Subcutaneous abdominal adipose tissue (tissue), 5 donors: ENCODE measurements around the gene CA7.
A peak's percentile ranks its signal among the peaks of the same experiment; 100 is the strongest.
"Not testable (repeated sequence)": the region's sequence is repeated elsewhere in the genome, so short reads cannot be mapped to it uniquely, and the experiment has no call there.

Source experiments
- H3K27ac ChIP-seq: one replicate; pipeline ENCODE4 v1.7.0; 2013; ENCODE audit warnings: low read depth, mild to moderate bottlenecking, inconsistent platforms, low read length, moderate library complexity
- H3K27me3 ChIP-seq, 5 donors: one replicate each; pipeline ENCODE4 v1.7.0; 2013; ENCODE audit warnings: low read length in 5 of 5, inconsistent platforms in 1 of 5; ENCODE audit not compliant: control insufficient read depth in 5 of 5, insufficient read depth in 4 of 5
- H3K36me3 ChIP-seq, 5 donors: one replicate each; pipeline ENCODE4 v1.7.0; 2013; ENCODE audit warnings: low read length in 5 of 5; ENCODE audit not compliant: control insufficient read depth in 5 of 5, insufficient read depth in 5 of 5
- H3K4me1 ChIP-seq, 5 donors: one replicate each; pipeline ENCODE4 v1.7.0; 2013; ENCODE audit warnings: low read length in 5 of 5, mild to moderate bottlenecking in 3 of 5, moderate library complexity in 1 of 5; ENCODE audit not compliant: control insufficient read depth in 5 of 5, insufficient read depth in 5 of 5
- H3K4me3 ChIP-seq, 5 donors: one replicate each; pipeline ENCODE4 v1.7.0; 2013; ENCODE audit warnings: low read length in 5 of 5, low read depth in 1 of 5
- H3K9ac ChIP-seq, 5 donors: one replicate each; pipeline ENCODE4 v1.7.0; 2013; ENCODE audit warnings: low read length in 5 of 5, mild to moderate bottlenecking in 4 of 5, moderate library complexity in 3 of 5
- H3K9me3 ChIP-seq, 5 donors: one replicate each; pipeline ENCODE4 v1.7.0; 2013; ENCODE audit warnings: low read length in 5 of 5; ENCODE audit not compliant: control insufficient read depth in 5 of 5
- donor health status: healthy.
- donor health status: healthy.
- donor health status: healthy.
- donor health status: healthy.
- donor health status: healthy.

The CA7 gene

DNA sequence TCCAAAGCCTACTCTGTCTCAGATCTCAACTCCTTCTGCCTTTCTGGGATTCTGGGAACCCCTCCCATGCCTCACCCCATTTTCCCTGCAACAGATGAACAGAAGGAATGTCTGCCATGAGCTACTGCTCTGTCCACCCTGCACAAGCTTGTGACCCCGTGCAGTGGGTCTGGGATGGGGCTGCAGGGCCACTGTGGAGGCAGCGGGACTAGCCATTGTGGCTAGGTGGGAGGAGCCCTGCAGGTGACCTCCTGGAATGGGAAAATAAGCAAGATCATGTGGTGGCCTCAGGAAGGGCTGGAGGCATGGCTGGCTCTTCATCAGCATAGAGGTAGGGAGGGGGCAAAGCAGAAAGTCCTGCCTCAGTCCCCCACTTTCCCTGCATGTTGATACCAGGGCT, 49.8 kb downstream of the CA7 start:
- H3K9me3 ChIP-seq = no peaks in the 10 kb centered on the region
- H3K9ac ChIP-seq = no peak overlapping the region
- H3K27ac ChIP-seq = no peak overlapping the region
- H3K4me3 ChIP-seq = no peak overlapping the region
- H3K36me3 ChIP-seq = peaks cover 0 to 9% (median 4%) of the 10 kb centered on the region in 5 donors
- H3K4me1 ChIP-seq = peaks cover 0 to 5% (median 0%) of the 10 kb centered on the region in 5 donors
- no peaks in the 10 kb centered on the region for H3K27me3 ChIP-seq

GRCh38 chr16:66894948-66895688, 50.9 kb downstream of the CA7 start:
- H3K36me3 ChIP-seq = peaks cover 0 to 9% (median 4%) of the 10 kb centered on the region in 5 donors
- no peak overlapping the region for H3K4me3 ChIP-seq
- H3K9ac ChIP-seq = no peak overlapping the region
- no peak overlapping the region for H3K27ac ChIP-seq
- no peaks in the 10 kb centered on the region for H3K27me3 ChIP-seq
- no peaks in the 10 kb centered on the region for H3K9me3 ChIP-seq
- H3K4me1 ChIP-seq = peaks cover 3 to 16% (median 9%) of the 10 kb centered on the region in 5 donors

DNA sequence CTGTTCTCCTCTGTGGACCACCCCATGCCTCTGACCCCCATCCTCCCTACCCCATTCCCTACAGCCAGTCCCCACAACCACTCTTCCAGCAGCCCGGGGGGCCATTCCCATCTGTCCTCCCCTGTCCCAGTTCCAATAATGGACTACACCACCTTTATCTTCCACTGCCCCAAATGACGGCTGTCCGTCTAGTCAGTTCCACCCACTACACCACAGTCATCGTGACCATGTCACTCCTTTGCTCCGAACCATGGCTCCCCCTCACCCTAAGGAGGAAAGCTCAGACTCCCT, 51.4 kb downstream of the CA7 start:
- Histone ChIP-seq H3K4me1 (peaks cover 3 to 20% (median 12%) of the 10 kb centered on the region in 5 donors), H3K9me3 (no peaks in the 10 kb centered on the region), H3K36me3 (peaks cover 0 to 9% (median 4%) of the 10 kb centered on the region in 5 donors), H3K9ac (peak overlapping the region in 1 of 5 donors; percentile 1), H3K27me3 (no peaks in the 10 kb centered on the region), H3K27ac (no peak overlapping the region), H3K4me3 (no peak overlapping the region)

DNA sequence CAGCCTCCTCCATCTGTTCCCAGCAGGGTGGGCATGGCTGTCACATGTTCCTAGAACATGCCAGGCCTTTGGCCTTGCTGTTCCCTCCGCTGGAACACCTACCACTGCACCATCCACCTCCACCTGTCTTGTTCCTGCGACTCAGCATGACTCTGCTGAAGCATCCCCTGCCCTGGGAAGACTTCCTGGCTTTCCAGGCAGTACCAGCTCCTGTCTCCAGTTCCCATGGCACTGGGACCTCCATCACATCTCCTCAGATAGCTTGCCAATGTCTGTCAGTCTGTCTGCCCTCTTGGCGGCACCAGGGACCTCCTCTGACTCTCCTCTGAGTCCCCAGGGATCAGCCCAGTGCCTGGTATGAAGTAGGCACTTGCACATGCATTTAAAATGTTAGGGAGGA, 51.8 kb downstream of the CA7 start:
- Histone ChIP-seq H3K27ac (no peak overlapping the region), H3K27me3 (no peaks in the 10 kb centered on the region), H3K9ac (peak overlapping the region in 1 of 5 donors; percentile 1), H3K4me3 (no peak overlapping the region), H3K4me1 (peaks cover 3 to 24% (median 13%) of the 10 kb centered on the region in 5 donors), H3K9me3 (no peaks in the 10 kb centered on the region), H3K36me3 (peaks cover 0 to 9% (median 4%) of the 10 kb centered on the region in 5 donors)

GRCh38 chr16:66896682-66897081, 52.5 kb downstream of the CA7 start:
- peaks cover 3 to 29% (median 13%) of the 10 kb centered on the region in 5 donors for H3K4me1 ChIP-seq
- not testable (repeated sequence) for H3K27ac ChIP-seq, H3K36me3 ChIP-seq, H3K4me3 ChIP-seq, H3K9me3 ChIP-seq, H3K27me3 ChIP-seq, H3K9ac ChIP-seq

- Histone ChIP-seq H3K36me3 (peaks cover 0 to 6% (median 2%) of the 10 kb centered on the region in 5 donors), H3K4me1 (peaks cover 3 to 29% (median 13%) of the 10 kb centered on the region in 5 donors), H3K9me3 (no peaks in the 10 kb centered on the region), H3K4me3 (no peak overlapping the region), H3K9ac (no peak overlapping the region), H3K27ac (no peak overlapping the region), H3K27me3 (no peaks in the 10 kb centered on the region)
Observed at GRCh38 chr16:66898207-66898606, 54.0 kb downstream of the CA7 start.

DNA sequence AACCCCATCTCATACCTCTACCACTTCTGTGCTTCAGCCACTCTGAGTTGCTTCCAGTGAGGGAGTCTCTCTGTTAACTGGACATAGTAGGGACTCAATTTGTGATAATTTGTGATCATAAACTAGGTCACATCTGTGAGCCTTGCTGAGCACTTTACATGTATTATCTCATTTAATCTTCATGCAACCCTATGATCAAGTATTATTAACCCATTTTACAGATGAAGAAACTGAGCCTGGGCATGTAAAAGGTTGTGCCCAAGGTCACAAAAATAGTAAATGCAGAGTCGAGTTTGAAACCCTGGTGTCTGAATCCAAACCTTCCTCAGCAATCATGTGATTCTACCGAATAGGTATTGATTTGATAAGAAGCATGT, 54.7 kb downstream of the CA7 start:
- H3K4me3 ChIP-seq = no peak overlapping the region
- H3K9me3 ChIP-seq = no peaks in the 10 kb centered on the region
- H3K27ac ChIP-seq = no peak overlapping the region
- no peak overlapping the region for H3K9ac ChIP-seq
- no peaks in the 10 kb centered on the region for H3K27me3 ChIP-seq
- peaks cover 3 to 29% (median 13%) of the 10 kb centered on the region in 5 donors for H3K4me1 ChIP-seq
- peaks cover 0 to 6% (median 2%) of the 10 kb centered on the region in 5 donors for H3K36me3 ChIP-seq

GRCh38 chr16:66899310-66899944, 55.2 kb downstream of the CA7 start:
- H3K9me3 ChIP-seq = no peaks in the 10 kb centered on the region
- peaks cover 3 to 29% (median 13%) of the 10 kb centered on the region in 5 donors for H3K4me1 ChIP-seq
- no peak overlapping the region for H3K4me3 ChIP-seq
- peaks cover 0 to 4% (median 0%) of the 10 kb centered on the region in 5 donors for H3K36me3 ChIP-seq
- H3K9ac ChIP-seq = no peak overlapping the region
- no peak overlapping the region for H3K27ac ChIP-seq
- no peaks in the 10 kb centered on the region for H3K27me3 ChIP-seq

GRCh38 chr16:66899945-66900710, 55.9 kb downstream of the CA7 start:
- H3K9me3 ChIP-seq = no peaks in the 10 kb centered on the region
- peaks cover 0 to 2% (median 0%) of the 10 kb centered on the region in 5 donors for H3K27me3 ChIP-seq
- H3K4me1 ChIP-seq = peaks cover 3 to 29% (median 13%) of the 10 kb centered on the region in 5 donors
- peaks cover 0 to 4% (median 0%) of the 10 kb centered on the region in 5 donors for H3K36me3 ChIP-seq
- no peak overlapping the region for H3K4me3 ChIP-seq
- no peak overlapping the region for H3K9ac ChIP-seq
- no peak overlapping the region for H3K27ac ChIP-seq
